HepG2 (cell line): Measurements from ENCODE around the gene MDFI.

Experiments used
- ETV6 ChIP-seq: sonication (generic); formaldehyde crosslinking; conservative IDR thresholded peaks from 2 replicates; pipeline ENCODE4 v1.4.0; 2020; ENCODE audit warnings: missing genetic modification reagents
- ZNF225 ChIP-seq: sonication (generic); formaldehyde crosslinking; IDR thresholded peaks from 2 replicates; pipeline ENCODE4 v1.4.0; 2020; ENCODE audit warnings: mild to moderate bottlenecking, missing genetic modification reagents
- TF ChIP-seq, protein P1 (sequence below): sonication (generic); formaldehyde crosslinking; IDR thresholded peaks from 2 replicates; pipeline ENCODE4 v1.4.0; 2020; ENCODE audit warnings: missing genetic modification reagents

- no peak for TF ChIP-seq ZNF225 (CRISPR knock-in tag)
- TF ChIP-seq, protein P1, sequence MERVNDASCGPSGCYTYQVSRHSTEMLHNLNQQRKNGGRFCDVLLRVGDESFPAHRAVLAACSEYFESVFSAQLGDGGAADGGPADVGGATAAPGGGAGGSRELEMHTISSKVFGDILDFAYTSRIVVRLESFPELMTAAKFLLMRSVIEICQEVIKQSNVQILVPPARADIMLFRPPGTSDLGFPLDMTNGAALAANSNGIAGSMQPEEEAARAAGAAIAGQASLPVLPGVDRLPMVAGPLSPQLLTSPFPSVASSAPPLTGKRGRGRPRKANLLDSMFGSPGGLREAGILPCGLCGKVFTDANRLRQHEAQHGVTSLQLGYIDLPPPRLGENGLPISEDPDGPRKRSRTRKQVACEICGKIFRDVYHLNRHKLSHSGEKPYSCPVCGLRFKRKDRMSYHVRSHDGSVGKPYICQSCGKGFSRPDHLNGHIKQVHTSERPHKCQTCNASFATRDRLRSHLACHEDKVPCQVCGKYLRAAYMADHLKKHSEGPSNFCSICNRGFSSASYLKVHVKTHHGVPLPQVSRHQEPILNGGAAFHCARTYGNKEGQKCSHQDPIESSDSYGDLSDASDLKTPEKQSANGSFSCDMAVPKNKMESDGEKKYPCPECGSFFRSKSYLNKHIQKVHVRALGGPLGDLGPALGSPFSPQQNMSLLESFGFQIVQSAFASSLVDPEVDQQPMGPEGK (CRISPR knock-in tag), result no peak
- no peak for TF ChIP-seq ETV6 (CRISPR knock-in tag)
Measured at GRCh38 chr6:41647061-41647511, 8.8 kb downstream of the MDFI start.
